K562 (cell line): ENCODE measurements around the gene SDK1. TPM values are rescaled to one million over a fixed set of nuclear protein-coding genes. Genes with fewer than 3 reads are reported as not detected.

ENCODE experiments used
- ATAC-seq: fragments of 200-7000 bp; cut with Tn5 transposase; 3 replicates; pipeline ENCODE4 v1.9.1; 2020; ENCODE audit warnings: moderate library complexity
- BruUV-seq: library from RNA; stranded (reverse); fragments of 400-500 nt; replicated peaks from 2 replicates; lab custom pipeline; 2021; lab: Mats Ljungman, UMichigan
- CTCF ChIA-PET: fragments of 300-600 bp; formaldehyde crosslinking; extraction: SDS; loops from one replicate; lab custom pipeline; 2021; ENCODE audit warnings: low intra/inter-chr PET ratio; lab: Yijun Ruan, JAX
- POLR2A ChIA-PET: fragments of 300-600, 350-650 bp; sonication (Branson Sonifier 250); formaldehyde crosslinking; extraction: SDS; loops from one replicate; lab custom pipeline; 2021; ENCODE audit warnings: antibody characterized with exemption, inconsistent platforms; lab: Yijun Ruan, JAX
- DNase-seq, 4 experiments: peaks; one replicate each; pipeline versions ENCODE4 v3.0.0 to v3.0.0-alpha.2; 2011 to 2018; ENCODE audit warnings: low spot score in 3 of 4, mixed read lengths in 3 of 4; ENCODE audit errors: extremely low read depth in 1 of 4
- FAIRE-seq: peaks from 2 replicates; lab custom pipeline; 2011; peaks lifted over from hg19 to GRCh38; lab: Jason Lieb, UNC
- H2AFZ ChIP-seq: 2 replicates; pipeline ENCODE4 v1.6.0; 2011; ENCODE audit warnings: low read depth, low read length, control low read depth, inconsistent platforms
- H3K27ac ChIP-seq: fragments of 200-600 bp; 3 replicates; pipeline ENCODE4 v1.8.0; 2011; ENCODE audit warnings: low read depth, mild to moderate bottlenecking, control low read depth, inconsistent platforms, low read length, moderate library complexity, mixed read lengths; ENCODE audit errors: extremely low read depth
- H3K27me3 ChIP-seq, 2 experiments: fragments of 300-600 bp in 1 of 2; 2 replicates in 1 of 2; 3 replicates in 1 of 2; pipeline versions ENCODE4 v1.6.0 to v1.8.0; 2011; ENCODE audit warnings: inconsistent platforms in 2 of 2, low read length in 2 of 2, mild to moderate bottlenecking in 1 of 2, mixed read lengths in 1 of 2, moderate library complexity in 1 of 2; ENCODE audit not compliant: control insufficient read depth in 2 of 2, insufficient read depth in 2 of 2
- H3K36me3 ChIP-seq: fragments of 300-600 bp; 3 replicates; pipeline ENCODE4 v1.8.0; 2011; ENCODE audit warnings: mild to moderate bottlenecking, low read length, inconsistent platforms; ENCODE audit not compliant: control insufficient read depth, insufficient read depth
- H3K4me1 ChIP-seq, 2 experiments: fragments of 200-600 bp in 1 of 2; replicated peaks in 1 of 2; 2 replicates in 1 of 2; 3 replicates in 1 of 2; pipeline versions ENCODE4 v1.5.1 to v1.8.0; 2011; ENCODE audit warnings: inconsistent platforms in 2 of 2, low read length in 2 of 2, mild to moderate bottlenecking in 1 of 2, mixed read lengths in 1 of 2, moderate library complexity in 1 of 2; ENCODE audit not compliant: control insufficient read depth in 2 of 2, insufficient read depth in 2 of 2
- H3K4me2 ChIP-seq: 2 replicates; pipeline ENCODE4 v1.6.1; 2011; ENCODE audit warnings: low read length, control low read depth, inconsistent platforms, mixed read lengths; ENCODE audit not compliant: insufficient read depth
- H3K4me3 ChIP-seq: fragments of 200-600 bp; sonication (generic), shearing (Covaris generic); 2 replicates; pipeline ENCODE4 v1.5.1; 2016; ENCODE audit warnings: control low read depth, inconsistent platforms
- H3K79me2 ChIP-seq: fragments of 200-600 bp; 3 replicates; pipeline ENCODE4 v1.8.0; 2011; ENCODE audit warnings: low read length, inconsistent platforms; ENCODE audit not compliant: control insufficient read depth, insufficient read depth
- H3K9ac ChIP-seq, 2 experiments: 2 replicates each; pipeline versions ENCODE4 v1.6.0 to v1.6.1; 2011; ENCODE audit warnings: low read depth in 2 of 2, low read length in 2 of 2, control low read depth in 1 of 2, inconsistent platforms in 1 of 2, mild to moderate bottlenecking in 1 of 2, mixed read lengths in 1 of 2; ENCODE audit not compliant: insufficient read depth in 1 of 2
- H3K9me1 ChIP-seq: one replicate; pipeline ENCODE4 v1.6.0; 2011; ENCODE audit warnings: inconsistent platforms, mild to moderate bottlenecking, low read length, moderate library complexity; ENCODE audit not compliant: control insufficient read depth, insufficient read depth
- H3K9me3 ChIP-seq: replicated peaks from 2 replicates; pipeline ENCODE4 v1.5.1; 2011; ENCODE audit warnings: low read depth, low read length, inconsistent platforms; ENCODE audit not compliant: control insufficient read depth, insufficient read depth
- H4K20me1 ChIP-seq: replicated peaks from 2 replicates; pipeline ENCODE4 v1.6.1; 2011; ENCODE audit warnings: low read length, inconsistent platforms, mixed read lengths; ENCODE audit not compliant: control insufficient read depth, insufficient read depth
- ATF7 ChIP-seq: fragments of 450-650 bp; IDR thresholded peaks from 2 replicates; pipeline ENCODE4 v1.7.1; 2014; ENCODE audit warnings: mild to moderate bottlenecking, moderate library complexity
- FOXA3 ChIP-seq, 2 experiments: fragments of 450-650 bp in 1 of 2; sonication (generic) in 1 of 2; formaldehyde crosslinking; IDR thresholded peaks in 1 of 2; conservative IDR thresholded peaks in 1 of 2; 2 replicates each; pipeline versions ENCODE4 v1.4.0 to v1.8.0; 2020 to 2022; ENCODE audit warnings: mild to moderate bottlenecking in 2 of 2, missing genetic modification reagents in 1 of 2
- GTF2A2 ChIP-seq: IDR thresholded peaks from 2 replicates; pipeline ENCODE4 v1.6.1; 2016; ENCODE audit warnings: mild to moderate bottlenecking, missing genetic modification characterization, missing compliant biosample characterization
- WGBS: fragments of 100-300 bp; shearing (Covaris generic); methylation state at CpG from one replicate; pipeline ENCODE4 v1.1.6; 2016; ENCODE audit warnings: low coverage, mixed read lengths; ENCODE audit not compliant: insufficient coverage; ENCODE audit errors: missing lambda C conversion rate; 5-methylcytosine and 5-hydroxymethylcytosine counted together
- in situ Hi-C: fragments of 300-500 bp; cut with MboI; formaldehyde crosslinking; loops from 4 replicates; pipeline ENCODE4 v1.15.0; 2018; ENCODE audit warnings: inconsistent platforms, mixed read lengths
- intact Hi-C: fragments of 100-400 bp; cut with micrococcal nuclease; formaldehyde crosslinking; loops from 2 replicates; pipeline ENCODE4 v1.14.2; 2022
- polyA plus RNA-seq, 8 experiments: library from polyadenylated mRNA; depleted of rRNA in 4 of 8; stranded (reverse) in 5 of 8; unstranded in 3 of 8; fragments of >200 nt; fragmentation: Nextera tagmentation in 2 of 8; fragmentation: Illumina TruSeq in 1 of 8; extraction: Ambion mirVana in 2 of 8; extraction: Trizol in 1 of 8; gene quantifications; 2 replicates each; pipeline versions ENCODE4 v1.2.1 to v1.2.3, GENCODE V29; 2011 to 2014; ENCODE audit warnings: inconsistent platforms in 1 of 8, missing spikeins in 1 of 8
- total RNA-seq, 7 experiments: library from RNA; depleted of rRNA in 6 of 7; stranded (reverse); fragments of >200 nt in 6 of 7; fragmentation: Illumina TruSeq in 2 of 7; extraction: Trizol in 2 of 7; gene quantifications; 2 replicates each; pipeline versions ENCODE4 v1.2.1 to v1.2.3, GENCODE V29; 2011 to 2021; ENCODE audit warnings: low replicate concordance in 1 of 7
- TF ChIP-seq, protein P1 (sequence below): sonication (generic); formaldehyde crosslinking; IDR thresholded peaks from 2 replicates; pipeline ENCODE4 v1.8.0; 2023; ENCODE audit warnings: mild to moderate bottlenecking, missing genetic modification reagents

SDK1 gene
- total and polyA plus RNA-seq, 9 of the 15 experiments (the other 6 are each of a cell fraction or from before 2014, with no cell fraction given): 0.16 TPM; not detected in 8

GRCh38 chr7:3438352-3438751 lies 137.3 kb downstream of the SDK1 start:
- ATAC-seq: no peak
- no peak for DNase-seq
- no peaks in the 10 kb centered on the region for H3K79me2 ChIP-seq
- whole genome bisulfite sequencing: 4% methylated on average over 4 of the region's 4 CpGs
- no peak overlapping the region for H3K4me3 ChIP-seq
- H3K36me3 ChIP-seq: no peaks in the 10 kb centered on the region
- H3K4me2 ChIP-seq: no peak overlapping the region
- no peak for FAIRE-seq
- no peak overlapping the region for H2AFZ ChIP-seq
- H3K4me1 ChIP-seq: no peaks in the 10 kb centered on the region
- CTCF ChIA-PET: no interaction called here
- intact Hi-C loops: no loop called here
- H4K20me1 ChIP-seq: no peaks in the 10 kb centered on the region
- TF ChIP-seq GTF2A2 (tag) (no peak), FOXA3 (CRISPR knock-in tag; conservative IDR thresholded peaks at IDR 0.05 in 1 of 2, IDR thresholded peaks at IDR 0.05 in 1 of 2) (no peak), ATF7 (no peak)
- TF ChIP-seq, protein P1, sequence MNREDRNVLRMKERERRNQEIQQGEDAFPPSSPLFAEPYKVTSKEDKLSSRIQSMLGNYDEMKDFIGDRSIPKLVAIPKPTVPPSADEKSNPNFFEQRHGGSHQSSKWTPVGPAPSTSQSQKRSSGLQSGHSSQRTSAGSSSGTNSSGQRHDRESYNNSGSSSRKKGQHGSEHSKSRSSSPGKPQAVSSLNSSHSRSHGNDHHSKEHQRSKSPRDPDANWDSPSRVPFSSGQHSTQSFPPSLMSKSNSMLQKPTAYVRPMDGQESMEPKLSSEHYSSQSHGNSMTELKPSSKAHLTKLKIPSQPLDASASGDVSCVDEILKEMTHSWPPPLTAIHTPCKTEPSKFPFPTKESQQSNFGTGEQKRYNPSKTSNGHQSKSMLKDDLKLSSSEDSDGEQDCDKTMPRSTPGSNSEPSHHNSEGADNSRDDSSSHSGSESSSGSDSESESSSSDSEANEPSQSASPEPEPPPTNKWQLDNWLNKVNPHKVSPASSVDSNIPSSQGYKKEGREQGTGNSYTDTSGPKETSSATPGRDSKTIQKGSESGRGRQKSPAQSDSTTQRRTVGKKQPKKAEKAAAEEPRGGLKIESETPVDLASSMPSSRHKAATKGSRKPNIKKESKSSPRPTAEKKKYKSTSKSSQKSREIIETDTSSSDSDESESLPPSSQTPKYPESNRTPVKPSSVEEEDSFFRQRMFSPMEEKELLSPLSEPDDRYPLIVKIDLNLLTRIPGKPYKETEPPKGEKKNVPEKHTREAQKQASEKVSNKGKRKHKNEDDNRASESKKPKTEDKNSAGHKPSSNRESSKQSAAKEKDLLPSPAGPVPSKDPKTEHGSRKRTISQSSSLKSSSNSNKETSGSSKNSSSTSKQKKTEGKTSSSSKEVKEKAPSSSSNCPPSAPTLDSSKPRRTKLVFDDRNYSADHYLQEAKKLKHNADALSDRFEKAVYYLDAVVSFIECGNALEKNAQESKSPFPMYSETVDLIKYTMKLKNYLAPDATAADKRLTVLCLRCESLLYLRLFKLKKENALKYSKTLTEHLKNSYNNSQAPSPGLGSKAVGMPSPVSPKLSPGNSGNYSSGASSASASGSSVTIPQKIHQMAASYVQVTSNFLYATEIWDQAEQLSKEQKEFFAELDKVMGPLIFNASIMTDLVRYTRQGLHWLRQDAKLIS (CRISPR knock-in tag): no peak
- TF ChIP-seq, all 486 proteins: peak for 0
- no peak overlapping the region for H3K9ac ChIP-seq
- in situ Hi-C loops: no loop called here
- POLR2A ChIA-PET: no interaction called here
- H3K9me1 ChIP-seq: no peaks in the 10 kb centered on the region
- no peaks in the 10 kb centered on the region for H3K9me3 ChIP-seq
- no peaks in the 10 kb centered on the region for H3K27me3 ChIP-seq
- BruUV-seq: no TSS peak
- no peak overlapping the region for H3K27ac ChIP-seq
